ENCODE data around the gene MINDY4.

MINDY4 gene

GRCh38 chr7:30894009-30894408, 122.8 kb downstream of the MINDY4 start:
- H3K27ac ChIP-seq: no peak overlapping the region
- H3K9me3 ChIP-seq (ENCODE audit: severe bottlenecking): no peaks in the 10 kb centered on the region
- H3K27me3 ChIP-seq (ENCODE audit: insufficient read depth, low read depth, severe bottlenecking): no peaks in the 10 kb centered on the region
- no peaks in the 10 kb centered on the region for H3K36me3 ChIP-seq
- H3K4me3 ChIP-seq (ENCODE audit: low read depth, low read length): no peak overlapping the region
- TF ChIP-seq CTCF (IDR thresholded peaks at IDR 0.05; ENCODE audit: low read depth, low read length): no peak
- DNase-seq: no peak

DNA sequence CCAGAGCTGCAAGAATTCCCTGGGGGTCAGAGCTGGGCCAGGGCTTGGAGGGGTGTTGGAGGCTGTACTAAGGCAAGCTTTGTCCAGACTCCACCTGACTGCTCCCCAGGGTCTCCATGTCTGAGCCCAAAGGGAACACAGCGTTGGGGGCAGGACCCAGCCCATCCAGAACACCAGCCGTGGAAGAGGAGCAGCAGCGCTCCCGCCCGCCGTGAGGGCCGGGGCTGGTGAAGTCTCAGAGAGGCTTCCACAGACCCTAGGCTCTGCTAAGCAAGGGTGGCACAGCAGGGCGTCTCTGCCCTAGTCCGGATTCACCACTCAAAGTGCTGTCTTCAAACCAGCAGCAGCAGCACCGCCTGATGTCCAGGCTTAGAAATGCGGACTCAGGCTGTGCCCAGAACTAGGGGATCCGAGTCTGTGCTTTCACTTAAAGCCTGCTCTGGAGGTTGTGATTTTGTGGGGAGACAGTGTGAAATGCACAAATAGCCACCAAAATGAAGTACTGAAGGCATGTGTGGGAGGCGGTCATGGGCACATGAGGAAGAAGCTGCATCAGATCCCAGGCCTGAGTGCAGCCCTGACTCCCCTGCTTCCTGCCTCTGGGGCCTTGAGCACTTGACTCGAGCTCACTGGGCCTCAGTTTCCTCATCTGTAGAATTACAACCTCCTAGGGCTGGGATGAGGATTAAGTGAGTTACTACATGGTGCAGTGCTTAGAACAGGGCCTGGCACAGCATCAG, 123.8 kb downstream of the MINDY4 start:
- no peak overlapping the region for H3K4me3 ChIP-seq (ENCODE audit: low read depth, low read length)
- no peaks in the 10 kb centered on the region for H3K27me3 ChIP-seq (ENCODE audit: insufficient read depth, low read depth, severe bottlenecking)
- H3K9me3 ChIP-seq (ENCODE audit: severe bottlenecking): no peaks in the 10 kb centered on the region
- no peaks in the 10 kb centered on the region for H3K36me3 ChIP-seq
- DNase-seq: peak; percentile 49
- TF ChIP-seq CTCF (IDR thresholded peaks at IDR 0.05; ENCODE audit: low read depth, low read length): peak; percentile 64
- no peak overlapping the region for H3K27ac ChIP-seq

GRCh38 chr7:30896036-30896435, 124.8 kb downstream of the MINDY4 start:
- Histone ChIP-seq H3K27me3 (ENCODE audit: insufficient read depth, low read depth, severe bottlenecking) (no peaks in the 10 kb centered on the region), H3K9me3 (ENCODE audit: severe bottlenecking) (no peaks in the 10 kb centered on the region), H3K4me3 (ENCODE audit: low read depth, low read length) (no peak overlapping the region), H3K36me3 (no peaks in the 10 kb centered on the region), H3K27ac (no peak overlapping the region)
- no peak for DNase-seq
- TF ChIP-seq CTCF (IDR thresholded peaks at IDR 0.05; ENCODE audit: low read depth, low read length): no peak

- Histone ChIP-seq H3K36me3 (no peaks in the 10 kb centered on the region), H3K9me3 (ENCODE audit: severe bottlenecking) (no peaks in the 10 kb centered on the region), H3K27ac (no peak overlapping the region), H3K4me3 (ENCODE audit: low read depth, low read length) (no peak overlapping the region), H3K27me3 (ENCODE audit: insufficient read depth, low read depth, severe bottlenecking) (no peaks in the 10 kb centered on the region)
- DNase-seq: no peak
- no peak for TF ChIP-seq CTCF (IDR thresholded peaks at IDR 0.05; ENCODE audit: low read depth, low read length)
Measured at GRCh38 chr7:30896783-30897637, 125.8 kb downstream of the MINDY4 start.

- Histone ChIP-seq H3K27me3 (ENCODE audit: insufficient read depth, low read depth, severe bottlenecking) (no peaks in the 10 kb centered on the region), H3K27ac (no peak overlapping the region), H3K9me3 (ENCODE audit: severe bottlenecking) (no peaks in the 10 kb centered on the region), H3K4me3 (ENCODE audit: low read depth, low read length) (no peak overlapping the region), H3K36me3 (no peaks in the 10 kb centered on the region)
- TF ChIP-seq CTCF (IDR thresholded peaks at IDR 0.05; ENCODE audit: low read depth, low read length): no peak
- no peak for DNase-seq
Measured at GRCh38 chr7:30897770-30898169, 126.6 kb downstream of the MINDY4 start.
